Liver (tissue), 9 donors: Measurements from ENCODE around the gene RINT1. TPM values are rescaled to one million over a fixed set of nuclear protein-coding genes. Genes with fewer than 3 reads are reported as not detected.

ENCODE experiments used
- DNase-seq: peaks from one replicate; pipeline ENCODE4 v3.0.0-alpha.2; 2017; ENCODE audit warnings: low spot score
- H3K27ac ChIP-seq, 2 donors: one replicate each; pipeline ENCODE4 v1.7.0; 2013; ENCODE audit warnings: inconsistent platforms in 2 of 2, low read length in 2 of 2, control low read depth in 1 of 2, low read depth in 1 of 2, mild to moderate bottlenecking in 1 of 2
- H3K27me3 ChIP-seq, 4 donors: one replicate each; pipeline versions ENCODE4 v1.6.1 to v1.7.0; 2013; ENCODE audit warnings: low read length in 3 of 4, inconsistent platforms in 1 of 4, mild to moderate bottlenecking in 1 of 4, moderate library complexity in 1 of 4; ENCODE audit not compliant: control insufficient read depth in 4 of 4, insufficient read depth in 4 of 4
- H3K36me3 ChIP-seq, 4 donors: one replicate each; pipeline versions ENCODE4 v1.6.1 to v1.7.0; 2013; ENCODE audit warnings: low read length in 3 of 4, mild to moderate bottlenecking in 3 of 4, low read depth in 1 of 4, moderate library complexity in 1 of 4; ENCODE audit not compliant: control insufficient read depth in 4 of 4, insufficient read depth in 3 of 4
- H3K4me1 ChIP-seq, 4 donors: one replicate each; pipeline versions ENCODE4 v1.6.1 to v1.7.0; 2013; ENCODE audit warnings: low read length in 3 of 4, mild to moderate bottlenecking in 3 of 4, moderate library complexity in 1 of 4; ENCODE audit not compliant: control insufficient read depth in 4 of 4, insufficient read depth in 4 of 4
- H3K4me3 ChIP-seq, 3 donors: one replicate each; pipeline versions ENCODE4 v1.6.1 to v1.7.0; 2013; ENCODE audit warnings: low read length in 3 of 3, control low read depth in 1 of 3, low read depth in 1 of 3, mild to moderate bottlenecking in 1 of 3
- H3K9ac ChIP-seq, 2 donors: one replicate each; pipeline ENCODE4 v1.7.0; 2013; ENCODE audit warnings: low read length in 2 of 2, mild to moderate bottlenecking in 2 of 2, moderate library complexity in 2 of 2, control low read depth in 1 of 2, low read depth in 1 of 2
- H3K9me3 ChIP-seq, 4 donors: one replicate each; pipeline versions ENCODE4 v1.6.1 to v1.7.0; 2013; ENCODE audit warnings: low read length in 3 of 4; ENCODE audit not compliant: control insufficient read depth in 4 of 4
- CTCF ChIP-seq: fragments of 150-350 bp; IDR thresholded peaks from 2 replicates; pipeline ENCODE4 v1.5.1; 2017; ENCODE audit warnings: improper control_type of control experiment, low read depth, low read length; ENCODE audit not compliant: missing input control
- GABPA ChIP-seq, 2 donors: IDR thresholded peaks in 1 of 2; conservative IDR thresholded peaks in 1 of 2; 2 replicates each; pipeline ENCODE4 v1.6.1; 2016; ENCODE audit warnings: antibody characterized with exemption in 2 of 2, mild to moderate bottlenecking in 1 of 2, moderate library complexity in 1 of 2
- HNF4G ChIP-seq: IDR thresholded peaks from 2 replicates; pipeline ENCODE4 v1.6.1; 2016; ENCODE audit warnings: antibody characterized with exemption
- JUND ChIP-seq, 2 donors: IDR thresholded peaks; 2 replicates each; pipeline ENCODE4 v1.6.1; 2016; ENCODE audit warnings: antibody characterized with exemption in 2 of 2
- RAD21 ChIP-seq, 2 donors: IDR thresholded peaks; 2 replicates each; pipeline ENCODE4 v1.6.1; 2016; ENCODE audit warnings: antibody characterized with exemption in 2 of 2, mild to moderate bottlenecking in 2 of 2
- REST ChIP-seq: IDR thresholded peaks from 2 replicates; pipeline ENCODE4 v1.6.1; 2016; ENCODE audit warnings: antibody characterized with exemption, mild to moderate bottlenecking
- SP1 ChIP-seq: IDR thresholded peaks from 2 replicates; pipeline ENCODE4 v1.6.1; 2018; ENCODE audit warnings: antibody characterized with exemption, mild to moderate bottlenecking
- TAF1 ChIP-seq: conservative IDR thresholded peaks from 2 replicates; pipeline ENCODE4 v1.6.1; 2016; ENCODE audit warnings: antibody characterized with exemption, mild to moderate bottlenecking
- ZBTB33 ChIP-seq: IDR thresholded peaks from 2 replicates; pipeline ENCODE4 v1.6.1; 2016; ENCODE audit warnings: antibody characterized with exemption
- WGBS: extraction: QIAGEN DNeasy Blood & Tissue Kit; methylation state at CpG from one replicate; pipeline ENCODE4 v1.1.7; 2013; 5-methylcytosine and 5-hydroxymethylcytosine counted together
- polyA plus RNA-seq, 2 donors: library from polyadenylated mRNA; stranded (reverse) in 1 of 2; unstranded in 1 of 2; fragments of 200-250 nt in 1 of 2; fragments of >200 nt in 1 of 2; fragmentation: Nextera tagmentation in 1 of 2; extraction: Ambion mirVana in 1 of 2; gene quantifications; one replicate each; pipeline versions ENCODE4 v1.2.1 to v1.2.3, GENCODE V29; 2013 to 2015
- total RNA-seq, 2 donors: library from RNA; depleted of rRNA; stranded (reverse); fragments of >200 nt; gene quantifications; one replicate each; pipeline ENCODE4 v1.2.3, GENCODE V29; 2014
- TF ChIP-seq, protein P1 (sequence below): IDR thresholded peaks from 2 replicates; pipeline ENCODE4 v1.6.1; 2016; ENCODE audit warnings: antibody characterized with exemption
- donor health status: healthy.
- donor health status: healthy.
- donor health status: healthy.
- donor health status: healthy.
- donor health status: healthy.

Gene RINT1
- total and polyA plus RNA-seq, 4 donors = 4.5 to 10.9 (median 7.2) TPM

DNA sequence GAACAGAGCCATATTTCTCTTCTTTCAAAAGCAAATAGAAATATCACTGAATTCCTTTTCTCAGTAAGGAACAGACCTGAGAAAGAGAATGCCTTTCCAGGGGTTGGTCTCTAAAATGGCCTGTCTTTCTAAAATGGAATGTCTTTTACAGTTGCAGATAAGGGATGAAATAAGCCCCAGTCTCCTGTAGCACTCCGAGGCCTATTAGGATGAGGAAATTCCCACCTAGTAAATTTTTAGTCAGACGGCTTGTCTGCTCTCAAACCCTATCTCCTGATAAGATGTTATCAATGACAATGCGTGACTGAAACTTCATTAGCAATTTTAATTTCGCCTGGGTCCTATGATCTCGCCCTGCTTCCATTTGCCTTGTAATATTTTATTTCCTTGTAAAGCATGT, 52.2 kb downstream of the RINT1 start (continued):
- TF ChIP-seq ZBTB33 (no peak), SP1 (no peak)

DNA sequence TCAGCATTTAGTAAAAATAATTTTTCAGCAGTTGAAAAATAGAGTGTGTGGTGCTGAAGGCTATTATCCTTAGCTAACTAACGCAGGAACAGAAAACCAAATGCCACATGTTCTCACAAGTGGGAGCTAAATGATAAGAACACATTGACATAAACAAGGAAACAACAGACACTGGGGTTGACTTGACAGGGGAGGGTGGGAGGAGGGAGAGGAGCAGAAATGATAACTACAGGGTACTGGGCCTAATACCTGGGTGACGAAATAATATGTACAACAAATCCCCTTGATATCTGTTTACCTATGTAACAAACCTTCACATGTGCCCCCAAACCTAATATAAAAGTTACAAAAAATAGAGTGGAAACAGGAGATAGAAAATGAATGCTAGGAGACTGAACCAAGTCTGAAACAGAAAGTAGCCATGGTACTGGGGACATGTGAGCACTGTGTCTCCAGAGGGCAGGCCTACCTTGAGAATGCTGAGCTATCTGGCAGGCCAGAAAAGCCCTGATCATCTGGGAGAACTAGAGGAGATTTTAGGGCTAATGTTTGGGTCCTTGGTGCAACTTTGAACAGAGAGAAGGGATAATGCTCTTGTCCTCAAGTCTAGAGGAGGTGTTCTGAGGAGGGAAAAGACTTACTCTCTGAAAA, 54.0 kb downstream of the RINT1 start:
- Histone ChIP-seq H3K4me3 (no peak overlapping the region), H3K9ac (no peak overlapping the region), H3K36me3 (no peaks in the 10 kb centered on the region), H3K9me3 (no peaks in the 10 kb centered on the region), H3K27ac (no peak overlapping the region), H3K27me3 (no peaks in the 10 kb centered on the region), H3K4me1 (peaks cover 0 to 5% (median 3%) of the 10 kb centered on the region in 4 donors)
- WGBS = 92% methylated on average over 2 of the region's 2 CpGs
- DNase-seq = no peak
- TF ChIP-seq RAD21 (IDR thresholded peaks at IDR 0.05) = no peak
- TF ChIP-seq, protein P1, sequence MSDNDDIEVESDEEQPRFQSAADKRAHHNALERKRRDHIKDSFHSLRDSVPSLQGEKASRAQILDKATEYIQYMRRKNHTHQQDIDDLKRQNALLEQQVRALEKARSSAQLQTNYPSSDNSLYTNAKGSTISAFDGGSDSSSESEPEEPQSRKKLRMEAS = no peak
- no peak for TF ChIP-seq TAF1
- no peak for TF ChIP-seq REST
- no peak for TF ChIP-seq ZBTB33
- TF ChIP-seq HNF4G = no peak
- TF ChIP-seq SP1 = no peak
- no peak for TF ChIP-seq GABPA (IDR thresholded peaks at IDR 0.05 in 1 of 2, conservative IDR thresholded peaks at IDR 0.05 in 1 of 2)
- TF ChIP-seq JUND (IDR thresholded peaks at IDR 0.05) = no peak
- no peak for TF ChIP-seq CTCF
